Measurements from ENCODE around the gene C22orf15.
A peak's percentile ranks its signal among the peaks of the same experiment; 100 is the strongest.

The C22orf15 gene

GRCh38 chr22:23762842-23763578, at the start of gene C22orf15:
Gene C22orf15, plus strand, starts transcription at chr22:23762990. Its CDS starts 317 bp downstream, at chr22:23763307.
- peak within 1 kb of the TSS; percentile 7 for H3K4me3 ChIP-seq (ENCODE audit: low read depth, low read length)
- DNase-seq (ENCODE audit: low read depth, low spot score): peak; percentile 19
- in situ Hi-C loops (cut with HindIII; ENCODE audit: low sequenced_read_pairs): no loop called here
- TF ChIP-seq CTCF (IDR thresholded peaks at IDR 0.05; ENCODE audit: low read depth, low read length): no peak

GRCh38 chr22:23713696-23714595, 48.8 kb upstream of the C22orf15 start:
- no peak for DNase-seq (ENCODE audit: low read depth, low spot score)
- in situ Hi-C loops (cut with HindIII; ENCODE audit: low sequenced_read_pairs): no loop called here
- no peak overlapping the region for H3K4me3 ChIP-seq (ENCODE audit: low read depth, low read length)
- TF ChIP-seq CTCF (IDR thresholded peaks at IDR 0.05; ENCODE audit: low read depth, low read length): no peak

- in situ Hi-C loops (cut with HindIII; ENCODE audit: low sequenced_read_pairs): no loop called here
- DNase-seq (ENCODE audit: low read depth, low spot score): no peak
- no peak overlapping the region for H3K4me3 ChIP-seq (ENCODE audit: low read depth, low read length)
- TF ChIP-seq CTCF (IDR thresholded peaks at IDR 0.05; ENCODE audit: low read depth, low read length): no peak
Measured at GRCh38 chr22:23714596-23715578, 47.9 kb upstream of the C22orf15 start.

GRCh38 chr22:23715806-23716375, 46.9 kb upstream of the C22orf15 start:
- DNase-seq (ENCODE audit: low read depth, low spot score): no peak
- TF ChIP-seq CTCF (IDR thresholded peaks at IDR 0.05; ENCODE audit: low read depth, low read length): no peak
- in situ Hi-C loops (cut with HindIII; ENCODE audit: low sequenced_read_pairs): no loop called here
- H3K4me3 ChIP-seq (ENCODE audit: low read depth, low read length): peak overlapping the region; percentile 87

- no peak for TF ChIP-seq CTCF (IDR thresholded peaks at IDR 0.05; ENCODE audit: low read depth, low read length)
- in situ Hi-C loops (cut with HindIII; ENCODE audit: low sequenced_read_pairs): no loop called here
- H3K4me3 ChIP-seq (ENCODE audit: low read depth, low read length): peak overlapping the region; percentile 87
- peak; percentile 90 for DNase-seq (ENCODE audit: low read depth, low spot score)
Measured at GRCh38 chr22:23716811-23717801, 45.7 kb upstream of the C22orf15 start.
